GM18909 (cell line): ENCODE results near the gene MMAB.

Source experiments
- ATAC-seq: cut with Tn5 transposase; IDR thresholded peaks from one replicate; pipeline ENCODE4 v1.9.1; 2021; ENCODE audit warnings: mild to moderate bottlenecking; ENCODE audit not compliant: unreplicated experiment, poor library complexity

The MMAB gene

DNA sequence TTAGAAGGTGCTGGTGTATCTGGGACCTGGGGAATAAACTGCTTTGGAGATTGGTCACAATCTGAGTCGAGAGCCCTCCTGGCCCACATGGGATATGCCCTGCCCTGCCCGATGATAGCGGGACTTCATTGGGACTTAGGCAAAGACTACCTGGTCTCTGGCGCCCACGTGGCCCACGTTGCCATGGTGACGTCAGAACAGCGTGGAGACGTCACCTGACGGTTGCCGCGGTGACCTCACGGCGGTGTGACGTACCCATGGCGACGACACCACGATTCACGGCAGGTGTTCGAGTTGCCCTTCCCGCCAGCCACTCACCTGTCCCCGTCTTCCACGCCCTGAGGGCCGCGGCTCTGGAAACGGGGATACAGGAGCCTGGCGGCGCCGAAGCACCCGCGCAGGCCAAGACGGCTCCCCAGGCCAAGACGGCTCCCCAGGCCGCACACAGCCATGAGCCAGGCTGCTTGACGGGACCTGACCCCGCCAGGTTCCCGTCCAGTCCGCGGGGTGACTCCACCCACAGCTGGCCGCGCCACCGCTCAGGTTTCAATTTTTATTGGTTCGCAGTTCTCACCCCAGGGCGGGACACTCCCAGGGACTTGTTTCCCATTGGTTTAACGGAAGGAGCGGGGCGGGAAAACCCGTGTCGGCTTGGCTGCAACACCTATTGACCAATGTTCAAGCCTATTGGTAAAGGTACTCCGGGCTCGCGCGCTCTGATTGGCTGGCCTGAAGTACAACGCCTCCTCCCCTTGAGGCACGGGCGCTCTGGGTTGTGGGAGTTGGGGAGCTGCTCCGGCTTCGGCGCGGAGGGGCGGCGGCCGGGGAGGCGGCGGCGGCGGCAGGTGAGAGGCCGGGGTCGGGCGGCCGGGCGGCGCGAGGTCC is at the start of gene MMAB, which contains the start of gene MVK:
MMAB (minus strand) TSS at position 476 of the 885 bp plus-strand sequence; CDS start at position 452, 24 bp downstream.
MVK (plus strand) TSS at position 766 of the 885 bp plus-strand sequence. CDS start 1,029 bp downstream, outside the sequence.
- ATAC-seq = peak; percentile 94

DNA sequence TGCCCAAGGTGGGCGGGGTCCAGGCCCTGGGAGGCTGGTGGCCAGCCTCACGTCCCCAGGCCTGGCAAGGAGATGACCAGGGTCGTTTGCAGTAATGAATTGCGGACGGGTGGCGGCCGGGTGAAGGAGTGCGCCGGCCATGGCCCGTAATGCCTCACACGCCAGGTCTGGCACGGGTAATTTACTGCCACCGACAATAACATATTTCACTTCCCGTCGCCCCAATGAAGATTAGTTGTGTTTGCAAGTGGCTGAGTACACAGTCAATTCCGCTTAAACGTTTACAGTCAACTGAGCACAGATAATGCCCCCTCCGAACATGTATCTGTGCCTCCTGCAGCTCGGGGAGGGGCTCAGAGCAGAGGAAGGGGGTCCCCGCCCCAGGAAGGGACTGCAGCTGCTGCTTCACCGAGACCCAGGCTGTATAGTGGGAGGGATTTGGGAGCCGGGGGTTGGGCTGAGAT is 48.6 kb upstream of the MMAB start:
- ATAC-seq = no peak

DNA sequence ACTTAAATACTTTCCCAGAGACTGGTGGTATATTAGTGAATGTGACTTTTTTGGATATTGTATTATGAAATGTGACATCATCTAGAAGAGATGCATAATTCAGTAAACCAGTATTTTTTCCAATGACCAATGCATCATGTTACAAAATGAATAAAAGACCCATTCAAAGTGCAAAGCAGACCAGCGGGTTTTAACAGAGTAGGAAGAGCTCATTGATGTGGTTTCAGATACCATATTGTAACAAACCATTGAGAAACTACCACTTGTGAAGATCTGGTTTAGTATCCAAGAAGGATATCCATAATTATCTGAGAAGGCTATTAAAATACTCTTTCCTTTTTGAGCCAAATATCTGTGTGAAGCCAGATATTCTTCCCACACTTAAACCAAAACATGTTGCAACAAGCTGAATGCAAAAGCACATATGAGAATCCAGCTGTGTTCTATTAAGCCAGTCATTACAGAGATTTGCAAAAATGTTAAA is 47.9 kb upstream of the MMAB start:
- no peak for ATAC-seq

DNA sequence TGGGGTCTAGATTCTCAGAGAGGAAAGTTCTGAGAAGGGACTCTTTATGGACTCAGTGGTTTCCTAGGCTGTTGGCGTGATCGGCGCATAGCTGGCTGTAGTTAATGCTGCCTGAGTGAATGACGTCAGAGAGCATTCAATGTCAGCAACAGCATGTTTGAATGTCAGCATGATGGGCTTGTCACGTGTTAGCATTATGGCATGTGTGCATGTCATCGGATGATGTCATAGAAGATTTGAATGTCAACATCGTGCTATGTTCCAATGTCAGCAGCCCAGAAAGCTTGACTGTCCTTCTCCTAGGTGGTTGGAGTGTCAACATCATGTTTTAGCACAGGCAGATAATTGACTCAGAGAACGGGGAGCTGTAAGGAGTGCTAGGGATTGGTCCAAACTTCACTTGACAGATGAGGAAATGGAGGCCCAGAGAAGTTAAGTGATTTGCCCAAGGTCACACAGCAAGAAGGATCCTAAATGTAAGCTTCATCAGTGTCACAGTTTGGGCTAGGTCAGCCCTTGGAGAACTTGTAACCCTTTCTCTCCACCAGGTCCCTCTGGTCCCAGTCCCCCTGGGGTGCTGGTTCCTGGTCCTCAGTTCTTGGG is 45.8 kb upstream of the MMAB start:
- ATAC-seq = no peak

DNA sequence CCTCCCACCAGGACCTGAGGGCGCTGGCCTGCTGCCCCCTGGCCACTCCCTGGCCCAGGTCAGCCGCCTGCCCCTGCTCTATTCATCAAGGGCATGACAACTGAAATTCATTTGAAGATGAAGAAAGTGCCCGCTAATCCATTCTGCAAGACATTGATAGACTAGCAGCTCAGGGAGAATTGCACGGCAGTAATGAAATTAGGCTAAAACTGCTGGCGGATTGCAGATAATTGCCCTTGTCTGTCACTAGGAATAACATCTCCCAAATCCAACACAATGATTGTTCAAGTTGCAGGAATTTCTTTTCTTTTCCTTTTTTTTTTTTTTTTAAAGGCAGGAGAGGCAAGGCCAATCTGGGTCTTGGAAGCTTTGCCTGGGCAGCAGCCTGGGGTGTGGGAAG is 44.8 kb upstream of the MMAB start:
- no peak for ATAC-seq

DNA sequence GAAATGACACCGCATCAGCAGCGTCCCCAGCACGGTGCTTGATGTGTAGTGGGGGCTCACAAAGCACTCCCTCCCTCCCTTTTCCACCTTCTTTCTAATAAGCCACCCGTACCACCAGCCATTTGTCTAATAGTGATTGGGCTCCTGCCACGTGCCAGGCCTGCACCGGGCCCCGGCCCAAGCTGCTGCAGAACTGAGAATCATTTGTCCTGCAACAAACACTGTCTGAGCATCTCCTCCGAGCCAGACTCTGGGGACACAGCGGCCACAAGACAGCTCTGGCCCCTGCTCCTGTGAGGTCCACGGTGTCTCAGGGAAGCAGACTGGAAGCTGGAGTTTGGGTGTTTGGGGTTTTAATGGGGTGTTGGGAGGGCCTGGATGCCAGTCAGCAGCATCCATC is 44.2 kb upstream of the MMAB start:
- ATAC-seq = no peak

DNA sequence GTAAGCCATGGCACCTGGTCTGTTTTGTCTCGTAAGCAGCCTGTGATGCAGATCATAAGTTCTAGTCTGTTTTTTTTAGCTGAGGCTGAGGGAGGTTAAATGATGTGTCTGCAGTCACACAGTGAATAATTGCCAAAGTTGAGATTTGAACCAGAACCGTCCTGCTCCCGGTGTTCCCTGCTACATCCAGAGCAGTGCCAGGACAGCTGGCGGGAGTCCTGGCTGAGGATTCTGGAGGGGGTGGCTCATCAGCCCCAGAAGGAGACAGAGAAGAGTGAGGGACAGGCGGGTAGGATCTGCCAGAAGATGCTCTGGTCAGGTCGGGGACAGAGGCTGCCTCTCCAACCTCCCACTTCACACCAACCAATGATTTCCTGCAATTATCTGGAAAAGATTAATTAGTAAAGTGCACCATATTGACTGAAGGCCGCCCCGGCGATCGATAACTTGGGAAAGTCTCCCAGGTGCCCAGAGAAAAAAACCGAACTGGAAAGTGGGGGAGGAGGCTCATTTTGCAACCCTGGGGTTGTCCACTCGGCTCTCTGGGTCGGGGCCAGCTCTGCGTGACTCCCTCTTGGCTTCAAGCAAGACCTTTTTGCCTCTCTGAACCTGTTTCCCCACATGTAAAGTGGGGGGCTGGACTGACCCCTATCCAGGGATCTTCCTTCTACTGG is 42.4 kb upstream of the MMAB start:
- ATAC-seq = no peak

DNA sequence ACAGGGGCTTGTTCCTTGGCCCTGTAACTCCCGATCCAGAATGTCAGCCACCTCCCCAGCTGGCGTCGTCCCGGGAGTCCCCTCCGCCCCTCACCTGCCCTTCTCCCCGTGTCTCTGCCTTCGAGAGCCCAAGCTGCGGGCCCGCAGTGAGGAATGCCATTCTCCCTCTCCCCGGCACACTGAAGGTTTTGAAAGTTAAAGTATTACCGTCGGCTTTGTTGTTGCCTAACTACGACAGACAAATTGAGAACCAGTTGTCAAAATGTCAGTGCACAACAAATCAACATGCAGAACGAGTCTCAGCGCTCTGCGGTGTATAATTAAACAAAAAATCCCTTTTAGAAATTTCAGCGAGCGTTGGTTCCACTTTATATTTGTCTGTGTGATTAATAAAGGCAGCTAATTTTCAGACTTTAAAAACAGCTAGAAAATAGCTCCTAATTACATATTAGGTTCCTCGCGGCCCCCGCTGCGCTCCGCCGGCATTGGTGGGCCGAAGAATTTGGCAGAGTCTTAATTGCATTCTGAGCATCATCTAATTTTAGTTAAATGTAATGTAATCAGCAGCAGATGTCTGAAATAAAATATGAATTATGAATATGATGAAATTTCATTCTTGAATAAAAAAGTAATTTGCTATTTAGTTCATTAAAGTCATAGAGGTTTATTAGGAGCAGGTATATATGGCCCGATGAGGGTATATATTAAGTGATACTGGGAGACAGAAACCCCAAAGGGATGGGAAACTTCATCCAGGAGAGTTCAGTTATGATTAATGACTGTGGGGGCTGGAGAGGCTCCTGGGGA is 40.5 kb upstream of the MMAB start:
- ATAC-seq = no peak

DNA sequence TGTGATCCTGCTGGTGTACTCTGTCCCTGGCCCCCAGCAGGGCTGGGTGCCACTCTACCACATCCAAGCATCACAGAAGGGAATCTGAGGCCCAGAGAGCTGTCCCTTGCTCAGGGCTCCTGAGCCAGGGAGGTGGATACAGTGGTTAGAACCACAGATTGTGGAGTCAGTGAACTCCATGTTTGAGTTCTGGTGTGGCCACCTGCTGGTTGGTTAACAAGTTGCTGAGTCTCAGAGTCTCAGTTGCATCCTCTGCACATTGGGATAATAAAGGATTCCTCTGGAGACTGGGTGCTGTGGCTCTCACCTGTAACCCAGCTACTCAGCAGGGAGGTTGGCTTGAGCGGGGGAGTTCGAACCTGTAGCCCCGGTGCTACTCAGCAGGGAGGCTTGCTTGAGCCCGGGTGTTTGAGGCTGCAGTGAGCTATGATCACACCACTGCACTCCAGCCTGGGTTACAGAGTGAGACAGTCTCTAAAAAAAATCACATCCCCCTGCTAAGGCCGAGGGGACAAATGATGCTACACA is 39.7 kb upstream of the MMAB start:
- ATAC-seq = no peak

DNA sequence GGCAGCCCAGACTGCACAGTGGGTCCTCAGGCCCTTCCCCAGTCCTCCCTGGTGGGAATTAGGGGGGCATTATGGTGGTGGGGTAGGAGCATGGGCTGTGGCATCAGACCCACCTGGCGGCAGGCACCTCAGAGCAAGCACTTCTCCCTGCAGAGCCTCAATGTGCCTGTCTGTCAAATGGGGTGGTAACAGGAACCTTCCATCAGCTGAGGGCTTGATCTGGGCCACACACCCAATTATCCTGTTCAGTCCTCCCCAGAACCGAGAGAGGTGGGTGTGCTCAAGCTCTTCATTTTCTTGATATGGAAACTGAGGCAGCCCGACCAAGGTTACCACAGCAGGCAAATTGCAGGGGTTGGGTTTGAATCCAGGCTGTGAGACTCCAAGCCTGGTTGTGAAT is 38.7 kb upstream of the MMAB start:
- no peak for ATAC-seq

DNA sequence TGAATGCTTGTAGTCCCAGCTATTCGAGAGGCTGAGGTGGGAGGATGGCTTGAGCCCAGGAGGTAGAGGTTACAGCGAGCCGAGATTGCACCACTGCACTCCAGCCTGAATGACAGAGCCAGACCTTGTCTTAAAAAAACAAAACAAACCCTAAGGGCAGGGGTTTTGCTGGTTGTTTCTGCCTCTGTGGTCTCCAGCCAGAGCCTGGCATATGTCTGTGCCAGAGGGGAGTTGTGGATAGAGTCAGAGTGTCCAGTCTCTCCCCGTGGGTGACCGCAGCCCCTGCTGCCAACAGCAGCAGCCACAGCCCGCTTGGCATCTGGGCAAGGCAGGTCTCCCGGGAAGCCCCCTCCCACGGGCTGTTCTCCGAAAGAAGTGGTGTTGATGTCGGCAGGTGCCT is 37.9 kb upstream of the MMAB start:
- no peak for ATAC-seq

DNA sequence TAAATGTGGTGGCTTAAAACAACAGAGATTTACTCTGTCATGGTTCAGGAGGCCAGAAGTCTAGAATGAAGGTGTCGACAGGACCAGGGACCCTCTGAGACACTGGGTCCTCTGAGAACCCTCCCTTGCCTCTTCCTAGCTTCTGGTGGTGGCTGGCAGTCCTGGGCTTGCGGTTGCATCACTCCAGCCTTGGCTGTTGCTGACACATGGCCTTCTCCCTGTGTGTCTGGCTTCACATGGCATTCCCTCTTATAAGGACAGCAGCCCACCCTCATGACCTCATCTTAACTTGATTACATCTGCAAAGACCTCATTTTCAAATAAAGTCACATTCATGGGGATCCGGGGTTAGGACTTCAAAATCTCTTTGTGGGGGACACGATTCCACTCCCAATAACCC is 37.2 kb upstream of the MMAB start:
- ATAC-seq = no peak

DNA sequence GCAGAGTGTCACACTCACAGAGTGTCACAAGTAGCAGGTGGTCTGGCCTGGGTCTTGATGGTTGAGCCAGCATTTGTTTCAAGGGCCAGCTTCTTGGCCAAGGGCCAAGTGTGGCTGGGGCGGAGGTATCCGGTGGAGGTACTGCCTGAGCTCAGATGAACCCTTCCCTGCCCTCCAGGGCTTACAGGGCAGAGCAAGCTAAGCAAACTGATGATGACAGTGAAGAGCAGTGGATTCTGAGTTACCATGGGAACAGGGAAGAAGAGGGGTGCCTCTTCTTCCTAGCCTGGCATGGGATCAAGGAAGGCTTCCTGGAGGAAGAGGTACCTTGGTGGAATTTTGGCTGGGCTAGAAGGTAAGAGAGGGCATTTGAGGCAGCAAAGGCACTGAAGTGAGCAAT is 36.0 kb upstream of the MMAB start:
- no peak for ATAC-seq

DNA sequence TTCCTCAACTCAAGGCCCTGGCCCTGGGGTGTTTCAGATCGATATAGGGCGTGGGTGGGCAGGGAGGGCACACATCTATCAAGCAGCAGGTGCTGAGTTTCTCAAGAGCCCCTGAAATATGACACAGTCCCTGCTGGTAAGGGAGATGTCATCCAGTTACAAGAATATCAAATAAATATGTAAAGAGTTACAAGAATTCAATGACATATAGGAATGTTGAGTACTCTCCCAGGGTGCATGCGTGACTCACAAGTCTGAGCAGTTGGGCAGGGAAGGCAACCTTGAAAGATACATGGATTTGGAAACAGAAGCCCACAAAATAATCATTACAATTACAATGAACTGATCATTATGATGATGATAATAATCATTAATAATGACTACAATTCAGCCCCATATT is 35.5 kb upstream of the MMAB start:
- ATAC-seq = no peak

DNA sequence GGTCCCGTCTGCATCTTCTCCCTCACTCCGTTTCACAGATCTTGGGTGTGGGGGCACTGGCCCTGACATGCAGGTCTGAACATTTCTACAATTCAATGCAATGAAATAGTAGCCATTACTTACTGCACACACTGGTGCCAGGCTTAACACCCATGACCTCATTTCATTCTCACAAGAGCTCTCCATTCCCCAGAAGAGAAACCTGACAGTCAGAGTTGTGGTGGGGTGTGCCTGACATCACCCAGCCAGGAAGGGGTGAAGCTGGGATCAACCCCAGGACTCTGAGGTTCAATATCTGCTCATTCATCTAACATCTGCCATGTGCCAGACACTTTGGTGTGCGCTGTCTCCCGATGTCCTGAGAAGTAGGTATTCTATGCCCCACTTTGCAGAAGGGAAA is 35.0 kb upstream of the MMAB start:
- ATAC-seq = no peak

DNA sequence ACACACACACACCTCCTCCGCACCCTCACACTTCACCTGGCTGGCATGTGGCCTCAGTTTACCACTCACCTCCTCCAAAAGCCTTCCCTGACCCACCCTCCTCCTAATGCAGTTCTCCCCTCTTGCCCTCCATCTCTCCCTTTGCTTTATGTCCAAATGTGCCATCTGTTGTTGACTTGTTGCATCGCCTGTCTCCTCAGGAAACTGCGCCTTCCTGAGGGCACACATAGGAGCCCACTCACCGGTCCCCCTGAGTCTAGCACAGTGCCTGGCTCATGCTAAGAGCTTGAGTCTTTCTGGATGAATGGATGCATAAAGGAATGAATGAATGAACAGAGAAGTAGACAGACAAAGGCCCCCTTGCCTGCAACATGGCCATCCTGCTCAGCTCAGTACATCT is 34.3 kb upstream of the MMAB start:
- no peak for ATAC-seq

DNA sequence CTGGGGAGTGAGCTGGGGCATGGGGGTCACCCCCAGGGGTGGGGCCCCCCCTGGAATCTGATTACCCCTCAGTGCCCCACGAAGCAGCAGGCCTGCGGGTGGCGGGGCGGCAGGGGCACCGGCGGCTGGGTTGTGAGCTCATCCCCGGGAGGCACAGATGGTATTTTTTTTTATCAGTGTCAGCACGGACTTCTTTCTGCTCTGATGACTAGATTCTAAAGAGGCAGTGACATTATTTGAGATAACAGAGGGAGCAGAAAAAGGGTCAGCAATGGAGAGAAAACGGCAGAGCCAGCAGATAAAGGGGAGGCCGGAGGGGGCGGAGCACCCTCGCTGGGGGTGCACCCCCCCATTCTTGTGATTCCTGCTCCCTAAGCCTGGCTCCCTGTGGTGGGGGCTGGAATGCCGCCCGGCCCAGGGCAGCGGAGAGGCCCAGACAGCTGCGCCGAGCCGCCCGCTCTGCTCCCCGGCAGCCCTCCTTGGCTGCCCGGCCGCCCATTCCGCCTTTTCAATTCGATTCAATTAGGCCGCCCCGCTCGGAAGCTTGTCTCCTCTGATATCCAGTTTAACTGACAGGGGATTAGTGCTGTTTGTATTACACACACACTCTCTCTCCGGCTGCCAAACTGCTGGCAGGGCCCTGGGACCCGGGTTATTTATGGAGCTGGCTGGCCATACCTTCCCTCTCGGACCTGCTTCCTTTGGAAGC is 33.2 kb upstream of the MMAB start:
- no peak for ATAC-seq

DNA sequence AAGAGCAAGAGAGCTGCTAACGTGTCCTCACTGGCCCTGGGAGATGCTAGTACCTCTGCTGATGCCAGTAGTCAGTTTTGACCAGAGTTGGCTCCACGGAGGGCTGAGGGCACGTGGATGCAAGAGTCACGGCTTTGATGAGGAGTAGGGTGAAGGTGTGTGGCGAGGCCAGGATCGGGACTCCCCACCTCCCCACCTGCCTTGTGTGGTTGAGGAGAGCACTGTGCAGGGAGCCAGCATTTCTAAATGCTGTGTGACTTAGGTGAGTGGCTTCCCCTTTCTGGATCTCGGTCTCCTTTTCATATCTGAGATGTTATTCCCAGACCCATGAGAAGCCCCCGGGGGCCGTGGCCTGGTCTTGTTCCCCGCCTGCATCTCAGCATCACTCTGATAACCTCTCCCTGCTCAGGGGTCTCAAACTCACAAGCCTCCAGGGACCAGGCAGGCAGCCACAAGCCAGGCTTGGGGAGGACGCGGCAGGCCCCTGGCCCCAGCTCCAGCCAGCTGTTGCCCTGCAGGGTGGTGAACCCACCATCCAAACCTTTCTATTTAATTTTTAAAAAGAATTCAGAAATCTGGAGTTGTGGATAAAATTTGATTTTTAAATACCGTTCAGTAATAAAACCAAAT is 32.4 kb upstream of the MMAB start:
- no peak for ATAC-seq

DNA sequence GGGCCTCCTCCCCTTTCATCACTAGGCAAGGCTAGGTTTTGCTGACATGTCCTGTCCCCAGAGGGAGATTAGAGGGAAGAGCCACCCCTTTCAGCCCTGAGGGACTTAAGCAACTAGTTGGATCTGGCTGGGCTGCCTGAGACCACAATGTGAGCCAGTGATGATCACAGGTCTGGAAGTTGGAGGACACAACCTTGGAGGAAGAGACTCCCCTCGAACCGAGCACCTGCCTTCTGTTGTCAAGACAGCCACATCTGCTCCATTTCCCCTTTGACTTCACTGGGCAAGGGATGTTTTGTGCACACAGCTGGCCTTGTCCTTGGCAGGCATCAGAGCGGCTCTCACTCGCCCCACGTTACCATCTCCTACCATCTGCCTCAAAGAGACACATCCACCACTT is 31.7 kb upstream of the MMAB start:
- ATAC-seq = no peak
